H1 (cell line): ENCODE measurements around the gene FOLR3. TPM values are rescaled to one million over a fixed set of nuclear protein-coding genes. Genes with fewer than 3 reads are reported as not detected.
"Not testable (repeated sequence)": the region's sequence is repeated elsewhere in the genome, so short reads cannot be mapped to it uniquely, and the experiment has no call there.

Source experiments
- CTCF ChIA-PET: fragments of 300-600 bp; sonication (Branson Sonifier 250); formaldehyde crosslinking; loops from one replicate; lab custom pipeline; 2021; ENCODE audit not compliant: partially characterized antibody; lab: Charles Lee
- POLR2A ChIA-PET: fragments of 300-600 bp; sonication (Branson Sonifier 250); formaldehyde crosslinking; loops from one replicate; lab custom pipeline; 2021; ENCODE audit warnings: inconsistent platforms; ENCODE audit not compliant: partially characterized antibody; lab: Charles Lee
- DNase-seq, 2 experiments: peaks; one replicate each; pipeline versions ENCODE4 v3.0.0 to v3.0.0-alpha.2; 2010 to 2022; ENCODE audit warnings: low spot score in 2 of 2, low read depth in 1 of 2, mixed read lengths in 1 of 2
- FAIRE-seq: peaks from 2 replicates; lab custom pipeline; 2011; peaks lifted over from hg19 to GRCh38; lab: Jason Lieb, UNC
- H2AFZ ChIP-seq: 2 replicates; pipeline ENCODE4 v1.8.1; 2012; ENCODE audit warnings: low read length, inconsistent platforms
- H2AK5ac ChIP-seq: 2 replicates; pipeline ENCODE4 v1.6.1; 2013; ENCODE audit warnings: low read depth, low read length
- H2BK120ac ChIP-seq: replicated peaks from 2 replicates; pipeline ENCODE3; 2013; ENCODE audit warnings: low read depth, low read length, inconsistent platforms
- H2BK12ac ChIP-seq: 2 replicates; pipeline ENCODE4 v1.6.1; 2013; ENCODE audit warnings: low read depth, low read length
- H2BK15ac ChIP-seq: 2 replicates; pipeline ENCODE4 v1.6.1; 2013; ENCODE audit warnings: low read length
- H2BK20ac ChIP-seq: 2 replicates; pipeline ENCODE4 v1.6.1; 2013; ENCODE audit warnings: low read length
- H2BK5ac ChIP-seq: 2 replicates; pipeline ENCODE4 v1.6.1; 2013; ENCODE audit warnings: low read depth, low read length
- H3K14ac ChIP-seq: 2 replicates; pipeline ENCODE4 v1.6.1; 2013; ENCODE audit warnings: inconsistent platforms; ENCODE audit not compliant: insufficient read length
- H3K18ac ChIP-seq: 2 replicates; pipeline ENCODE4 v1.6.1; 2013; ENCODE audit warnings: low read length; ENCODE audit errors: extremely low read depth
- H3K23ac ChIP-seq: 2 replicates; pipeline ENCODE4 v1.6.1; 2013; ENCODE audit warnings: inconsistent platforms; ENCODE audit not compliant: insufficient read length
- H3K23me2 ChIP-seq: 2 replicates; pipeline ENCODE4 v1.6.1; 2013; ENCODE audit warnings: low read depth, low read length
- H3K27ac ChIP-seq: 2 replicates; pipeline ENCODE4 v1.6.1; 2011; ENCODE audit warnings: low read depth, low read length, inconsistent platforms
- H3K27me3 ChIP-seq, 4 experiments: replicated peaks in 1 of 4; 1 replicate in 1 of 4; 2 replicates in 3 of 4; pipeline versions ENCODE4 v1.6.1 to v1.8.1; 2011 to 2013; ENCODE audit warnings: low read length in 3 of 4, mild to moderate bottlenecking in 3 of 4, inconsistent platforms in 2 of 4, mixed read lengths in 2 of 4, moderate library complexity in 1 of 4; ENCODE audit not compliant: control insufficient read depth in 3 of 4, insufficient read depth in 3 of 4; ENCODE audit errors: extremely low read depth in 1 of 4
- H3K36me3 ChIP-seq, 4 experiments: 2 replicates each; pipeline versions ENCODE4 v1.6.1 to v1.8.1; 2011 to 2013; ENCODE audit warnings: mild to moderate bottlenecking in 4 of 4, low read length in 3 of 4, moderate library complexity in 2 of 4, control low read depth in 1 of 4, inconsistent platforms in 1 of 4; ENCODE audit not compliant: insufficient read depth in 4 of 4, control insufficient read depth in 2 of 4
- H3K4ac ChIP-seq: replicated peaks from 2 replicates; pipeline ENCODE3; 2013; ENCODE audit warnings: low read length, low read depth, mixed read lengths, inconsistent platforms; ENCODE audit not compliant: insufficient read length
- H3K4me1 ChIP-seq, 4 experiments: replicated peaks in 1 of 4; 1 replicate in 1 of 4; 2 replicates in 3 of 4; pipeline versions ENCODE4 v1.6.1 to v1.8.1; 2011 to 2013; ENCODE audit warnings: low read length in 3 of 4, inconsistent platforms in 2 of 4, mixed read lengths in 1 of 4; ENCODE audit not compliant: insufficient read depth in 4 of 4, control insufficient read depth in 3 of 4
- H3K4me2 ChIP-seq, 2 experiments: 2 replicates each; pipeline versions ENCODE4 v1.6.1 to v1.8.1; 2011 to 2013; ENCODE audit warnings: low read depth in 2 of 2, low read length in 2 of 2, control low read depth in 1 of 2, inconsistent platforms in 1 of 2, mild to moderate bottlenecking in 1 of 2; ENCODE audit not compliant: insufficient read depth in 1 of 2
- H3K4me3 ChIP-seq, 4 experiments: fragments of 200-600, 300-600 bp in 1 of 4; sonication (generic), shearing (Covaris generic), sonication (Bioruptor Twin) in 1 of 4; 2 replicates each; pipeline versions ENCODE4 v1.5.1 to v1.8.1; 2011 to 2016; ENCODE audit warnings: low read length in 4 of 4, low read depth in 3 of 4, control low read depth in 2 of 4, inconsistent platforms in 2 of 4, mild to moderate bottlenecking in 2 of 4, mixed read lengths in 1 of 4, moderate library complexity in 1 of 4; ENCODE audit not compliant: insufficient read depth in 2 of 4; ENCODE audit errors: extremely low read depth in 1 of 4
- H3K56ac ChIP-seq: replicated peaks from 2 replicates; pipeline ENCODE3; 2013; ENCODE audit warnings: low read depth, mild to moderate bottlenecking, mixed read lengths, low read length, inconsistent platforms; ENCODE audit not compliant: insufficient read length
- H3K79me1 ChIP-seq: 2 replicates; pipeline ENCODE4 v1.6.1; 2013; ENCODE audit warnings: low read depth, low read length, control low read depth
- H3K79me2 ChIP-seq, 2 experiments: 2 replicates each; pipeline versions ENCODE4 v1.6.1 to v1.8.1; 2012 to 2013; ENCODE audit warnings: low read length in 2 of 2, mild to moderate bottlenecking in 2 of 2, inconsistent platforms in 1 of 2; ENCODE audit not compliant: insufficient read depth in 2 of 2, control insufficient read depth in 1 of 2
- H3K9ac ChIP-seq, 4 experiments: replicated peaks in 1 of 4; 1 replicate in 1 of 4; 2 replicates in 3 of 4; pipeline versions ENCODE4 v1.6.1 to v1.8.1; 2011 to 2013; ENCODE audit warnings: low read depth in 3 of 4, low read length in 3 of 4, control low read depth in 2 of 4, mild to moderate bottlenecking in 2 of 4, moderate library complexity in 2 of 4, inconsistent platforms in 1 of 4; ENCODE audit errors: extremely low read depth in 1 of 4
- H3K9me3 ChIP-seq, 2 experiments: 2 replicates each; pipeline versions ENCODE4 v1.6.1 to v1.8.1; 2012 to 2013; ENCODE audit warnings: mild to moderate bottlenecking in 2 of 2, moderate library complexity in 2 of 2, control low read depth in 1 of 2, inconsistent platforms in 1 of 2, low read depth in 1 of 2, low read length in 1 of 2, mixed read lengths in 1 of 2; ENCODE audit not compliant: insufficient read depth in 2 of 2
- H4K20me1 ChIP-seq, 2 experiments: replicated peaks in 1 of 2; 2 replicates each; pipeline versions ENCODE3 to v1.8.1; 2011 to 2013; ENCODE audit warnings: inconsistent platforms in 2 of 2, low read length in 2 of 2, mild to moderate bottlenecking in 1 of 2; ENCODE audit not compliant: insufficient read depth in 2 of 2, control insufficient read depth in 1 of 2
- H4K5ac ChIP-seq: 2 replicates; pipeline ENCODE4 v1.6.1; 2013; ENCODE audit warnings: low read length, low read depth, mixed read lengths, inconsistent platforms; ENCODE audit not compliant: insufficient read length
- H4K8ac ChIP-seq: 2 replicates; pipeline ENCODE4 v1.8.0; 2013; ENCODE audit warnings: mild to moderate bottlenecking, moderate library complexity, low read length, inconsistent platforms; ENCODE audit not compliant: insufficient read depth; ENCODE audit errors: extremely low read depth
- H4K91ac ChIP-seq: replicated peaks from 2 replicates; pipeline ENCODE3; 2013; ENCODE audit warnings: low read length, mixed read lengths, inconsistent platforms; ENCODE audit not compliant: insufficient read length
- WGBS, 2 experiments: shearing (Covaris generic) in 1 of 2; methylation state at CpG; one replicate each; pipeline versions ENCODE4 v1.1.6 to v1.1.7; 2013 to 2015; ENCODE audit warnings: low lambda C conversion rate in 2 of 2, mixed read lengths in 2 of 2, inconsistent platforms in 1 of 2, low coverage in 1 of 2, missing lambda C conversion rate in 1 of 2; ENCODE audit not compliant: insufficient replicate concordance in 2 of 2, insufficient coverage in 1 of 2, insufficient read length in 1 of 2; ENCODE audit errors: extremely low coverage in 1 of 2, missing lambda C conversion rate in 1 of 2; 5-methylcytosine and 5-hydroxymethylcytosine counted together
- long read RNA-seq, 2 experiments: library from RNA in 1 of 2; library from capped mRNA in 1 of 2; stranded (forward); transcript quantifications; one replicate each; pipeline ENCODE4 v2.0.0, GENCODE V29; 2021; ENCODE audit warnings: inconsistent platforms in 1 of 2
- polyA minus RNA-seq, 3 experiments: library from RNA; depleted of rRNA, polyadenylated mRNA; stranded (reverse); fragments of >200 nt; gene quantifications; 1 replicate in 2 of 3; 2 replicates in 1 of 3; pipeline ENCODE4 v1.2.3, GENCODE V29; 2011
- polyA plus RNA-seq, 7 experiments: library from polyadenylated mRNA; depleted of rRNA in 3 of 7; stranded (reverse) in 5 of 7; unstranded in 2 of 7; fragments of >200 nt in 5 of 7; fragments of 200-250 nt in 2 of 7; gene quantifications; 1 replicate in 5 of 7; 2 replicates in 1 of 7; 4 replicates in 1 of 7; pipeline versions ENCODE4 v1.2.1 to v1.2.3, GENCODE V29; 2011 to 2013; ENCODE audit warnings: missing spikeins in 2 of 7, mixed read lengths in 2 of 7
- total RNA-seq: library from RNA; stranded (reverse); fragmentation: NEBNext Ultra II Directional; extraction: Animal tissue kit (Norgen Biotek cat#: 25700); gene quantifications from 2 replicates; pipeline ENCODE4 v1.2.1, GENCODE V29; 2021

Gene FOLR3
- total RNA-seq (not detected in 2 replicates), polyA plus RNA-seq (2011; rRNA removed) (not detected in 2 replicates), polyA minus RNA-seq (2011; rRNA and poly(A)+ RNA removed) (not detected in 2 replicates)
- not detected for polyA plus RNA-seq (2011; cell fraction: cytosol; rRNA removed)
- polyA plus RNA-seq (2011; cell fraction: nucleus; rRNA removed), result not detected
- polyA plus RNA-seq (2012, experiment 1 of 2), result not detected in 4 replicates
- polyA plus RNA-seq (2012, experiment 2 of 2), result not detected
- polyA plus RNA-seq (2013, experiment 1 of 2), result not detected
- polyA plus RNA-seq (2013, experiment 2 of 2), result not detected
- polyA minus RNA-seq (2011; cell fraction: cytosol; rRNA and poly(A)+ RNA removed), result not detected
- polyA minus RNA-seq (2011; cell fraction: nucleus; rRNA and poly(A)+ RNA removed), result not detected
- long read RNA-seq, experiment 1, result 0 reads
- long read RNA-seq, experiment 2, result 0 reads

GRCh38 chr11:72135473-72135872 lies at the start of gene FOLR3:
TSS of gene FOLR3 (plus strand) at chr11:72135725. CDS start at chr11:72135953, 228 bp downstream.
- H2AK5ac ChIP-seq, H2AFZ ChIP-seq, H3K14ac ChIP-seq, H3K56ac ChIP-seq, H4K20me1 ChIP-seq, H4K5ac ChIP-seq, DNase-seq, H2BK5ac ChIP-seq, H3K9ac ChIP-seq, H3K23ac ChIP-seq, H3K79me2 ChIP-seq, H3K18ac ChIP-seq, FAIRE-seq, H3K79me1 ChIP-seq, H3K23me2 ChIP-seq, H3K4me1 ChIP-seq, POLR2A ChIA-PET, H3K4me2 ChIP-seq, H3K27ac ChIP-seq, H3K4me3 ChIP-seq, H4K91ac ChIP-seq, H2BK12ac ChIP-seq, H2BK20ac ChIP-seq, H2BK15ac ChIP-seq, H3K27me3 ChIP-seq, H3K36me3 ChIP-seq, H3K4ac ChIP-seq, H2BK120ac ChIP-seq, H3K9me3 ChIP-seq: not testable (repeated sequence)
- H4K8ac ChIP-seq, result peak within 1 kb of the TSS; percentile 14; the same call in 1 of the 2 replicates
- CTCF ChIA-PET, result interaction anchor here (0.6 to 1.6 kb wide), 2 partner anchors 9 to 168 kb away, joined by 6 to 9 read pairs; no protein-coding TSS in a partner anchor
- WGBS, 2 experiments, result 93% methylated on average over 3 of the region's 4 CpGs; no CpG with 5 or more reads in 1 of the 2 experiments
